ENCODE data around the gene SPATA31D4.
"Not testable (repeated sequence)": the region's sequence is repeated elsewhere in the genome, so short reads cannot be mapped to it uniquely, and the experiment has no call there.

DNA sequence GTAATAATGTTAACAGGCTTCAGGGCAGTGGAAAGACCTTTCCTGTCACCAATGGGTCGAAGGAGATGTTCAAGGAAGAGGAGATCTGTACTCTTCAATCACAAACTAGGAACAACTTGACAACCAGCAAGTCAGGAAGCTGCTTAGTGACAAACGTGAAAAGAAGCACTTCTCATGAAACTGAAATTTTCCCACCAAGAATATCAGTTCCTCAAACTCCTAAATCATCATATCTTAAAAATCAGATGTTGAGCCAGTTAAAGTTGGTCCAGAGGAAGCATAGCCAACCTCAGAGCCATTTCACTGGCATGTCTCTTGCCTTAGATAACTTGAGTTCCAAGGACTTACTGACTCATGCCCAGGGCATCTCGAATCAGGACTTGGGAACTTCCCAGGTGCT, 9.7 kb upstream of the SPATA31D4 start:
- TF ChIP-seq, protein P1, sequence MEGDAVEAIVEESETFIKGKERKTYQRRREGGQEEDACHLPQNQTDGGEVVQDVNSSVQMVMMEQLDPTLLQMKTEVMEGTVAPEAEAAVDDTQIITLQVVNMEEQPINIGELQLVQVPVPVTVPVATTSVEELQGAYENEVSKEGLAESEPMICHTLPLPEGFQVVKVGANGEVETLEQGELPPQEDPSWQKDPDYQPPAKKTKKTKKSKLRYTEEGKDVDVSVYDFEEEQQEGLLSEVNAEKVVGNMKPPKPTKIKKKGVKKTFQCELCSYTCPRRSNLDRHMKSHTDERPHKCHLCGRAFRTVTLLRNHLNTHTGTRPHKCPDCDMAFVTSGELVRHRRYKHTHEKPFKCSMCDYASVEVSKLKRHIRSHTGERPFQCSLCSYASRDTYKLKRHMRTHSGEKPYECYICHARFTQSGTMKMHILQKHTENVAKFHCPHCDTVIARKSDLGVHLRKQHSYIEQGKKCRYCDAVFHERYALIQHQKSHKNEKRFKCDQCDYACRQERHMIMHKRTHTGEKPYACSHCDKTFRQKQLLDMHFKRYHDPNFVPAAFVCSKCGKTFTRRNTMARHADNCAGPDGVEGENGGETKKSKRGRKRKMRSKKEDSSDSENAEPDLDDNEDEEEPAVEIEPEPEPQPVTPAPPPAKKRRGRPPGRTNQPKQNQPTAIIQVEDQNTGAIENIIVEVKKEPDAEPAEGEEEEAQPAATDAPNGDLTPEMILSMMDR (IDR thresholded peaks at IDR 0.05; ENCODE audit: low read length), result not testable (repeated sequence)
- not testable (repeated sequence) for TF ChIP-seq EZH2phosphoT487 (IDR thresholded peaks at IDR 0.05; ENCODE audit: low read length)
